Peyer's patch (tissue), 4 donors: ENCODE data around the gene SIAE. TPM values are rescaled to one million over a fixed set of nuclear protein-coding genes. Genes with fewer than 3 reads are reported as not detected.

Source experiments
- DNase-seq, 3 donors: peaks; one replicate each; pipeline ENCODE4 v3.0.0-alpha.2; 2017 to 2019
- H3K27ac ChIP-seq, 4 donors: fragments of 200-600 bp; sonication (generic); one replicate each; pipeline ENCODE4 v1.5.1; 2016 to 2019
- H3K27me3 ChIP-seq, 2 donors: fragments of 200-600 bp; sonication (generic); one replicate each; pipeline ENCODE4 v1.5.1; 2019
- H3K36me3 ChIP-seq, 3 donors: fragments of 200-600 bp; sonication (generic); one replicate each; pipeline ENCODE4 v1.5.1; 2016 to 2019
- H3K4me1 ChIP-seq, 4 donors: fragments of 200-600 bp; sonication (generic); one replicate each; pipeline ENCODE4 v1.5.1; 2016 to 2019
- H3K4me3 ChIP-seq, 4 donors: fragments of 200-600 bp; sonication (generic); 1 replicate in 3 of 4; 2 replicates in 1 of 4; pipeline ENCODE4 v1.5.1; 2016 to 2019; ENCODE audit warnings: mild to moderate bottlenecking in 1 of 4
- H3K9me3 ChIP-seq, 4 donors: fragments of 200-600 bp; sonication (generic); one replicate each; pipeline ENCODE4 v1.5.1; 2016 to 2019; ENCODE audit warnings: mild to moderate bottlenecking in 1 of 4
- POLR2A ChIP-seq, 2 donors: fragments of 450-650 bp; IDR thresholded peaks; one replicate each; pipeline ENCODE4 v1.5.1; 2017; ENCODE audit warnings: antibody characterized with exemption in 2 of 2, mild to moderate bottlenecking in 2 of 2, moderate library complexity in 2 of 2
- total RNA-seq, 4 donors: library from RNA; depleted of rRNA; stranded (reverse); fragments of >200 nt; gene quantifications; one replicate each; pipeline ENCODE4 v1.1.0, GENCODE V29; 2016
- TF ChIP-seq, protein P1 (sequence below), 6 experiments: fragments of 450-650 bp in 4 of 6; fragments of 200-600 bp in 2 of 6; sonication (generic) in 1 of 6; IDR thresholded peaks; one replicate each; pipeline ENCODE4 v1.5.1; 2017 to 2019; ENCODE audit warnings: antibody characterized with exemption in 6 of 6, mild to moderate bottlenecking in 3 of 6, moderate library complexity in 1 of 6

The SIAE gene
- total RNA-seq, 4 donors from 2014 or later, result 9.9 to 88.8 (median 50.8) TPM

DNA sequence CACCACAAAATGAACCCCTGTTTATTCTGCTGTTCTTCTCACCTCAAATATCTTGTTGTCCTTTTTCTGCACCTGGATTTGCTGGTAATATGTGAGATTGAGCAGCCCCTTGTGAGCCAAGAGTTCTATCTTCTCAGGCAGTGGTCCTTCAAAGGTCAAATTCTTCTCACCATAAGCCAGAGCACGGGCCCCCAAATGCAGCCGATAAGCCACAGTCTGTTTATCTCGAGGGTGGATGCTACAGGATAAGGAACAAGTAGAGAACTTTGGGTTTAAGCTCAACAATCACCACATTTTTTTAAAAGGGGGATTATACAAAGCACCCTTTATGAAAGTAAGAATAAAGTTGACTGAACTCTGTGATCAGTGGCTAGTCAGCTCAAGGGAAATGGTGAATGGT is 35.0 kb downstream of the SIAE start:
- Histone ChIP-seq H3K9me3 (no peaks in the 10 kb centered on the region), H3K4me3 (no peak overlapping the region), H3K27ac (no peak overlapping the region), H3K36me3 (peaks cover 0 to 54% (median 0%) of the 10 kb centered on the region in 3 donors), H3K4me1 (no peaks in the 10 kb centered on the region), H3K27me3 (no peaks in the 10 kb centered on the region)
- no peak for DNase-seq
- no peak for TF ChIP-seq POLR2A (IDR thresholded peaks at IDR 0.05)
- TF ChIP-seq, protein P1, sequence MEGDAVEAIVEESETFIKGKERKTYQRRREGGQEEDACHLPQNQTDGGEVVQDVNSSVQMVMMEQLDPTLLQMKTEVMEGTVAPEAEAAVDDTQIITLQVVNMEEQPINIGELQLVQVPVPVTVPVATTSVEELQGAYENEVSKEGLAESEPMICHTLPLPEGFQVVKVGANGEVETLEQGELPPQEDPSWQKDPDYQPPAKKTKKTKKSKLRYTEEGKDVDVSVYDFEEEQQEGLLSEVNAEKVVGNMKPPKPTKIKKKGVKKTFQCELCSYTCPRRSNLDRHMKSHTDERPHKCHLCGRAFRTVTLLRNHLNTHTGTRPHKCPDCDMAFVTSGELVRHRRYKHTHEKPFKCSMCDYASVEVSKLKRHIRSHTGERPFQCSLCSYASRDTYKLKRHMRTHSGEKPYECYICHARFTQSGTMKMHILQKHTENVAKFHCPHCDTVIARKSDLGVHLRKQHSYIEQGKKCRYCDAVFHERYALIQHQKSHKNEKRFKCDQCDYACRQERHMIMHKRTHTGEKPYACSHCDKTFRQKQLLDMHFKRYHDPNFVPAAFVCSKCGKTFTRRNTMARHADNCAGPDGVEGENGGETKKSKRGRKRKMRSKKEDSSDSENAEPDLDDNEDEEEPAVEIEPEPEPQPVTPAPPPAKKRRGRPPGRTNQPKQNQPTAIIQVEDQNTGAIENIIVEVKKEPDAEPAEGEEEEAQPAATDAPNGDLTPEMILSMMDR (IDR thresholded peaks at IDR 0.05), result no peak

DNA sequence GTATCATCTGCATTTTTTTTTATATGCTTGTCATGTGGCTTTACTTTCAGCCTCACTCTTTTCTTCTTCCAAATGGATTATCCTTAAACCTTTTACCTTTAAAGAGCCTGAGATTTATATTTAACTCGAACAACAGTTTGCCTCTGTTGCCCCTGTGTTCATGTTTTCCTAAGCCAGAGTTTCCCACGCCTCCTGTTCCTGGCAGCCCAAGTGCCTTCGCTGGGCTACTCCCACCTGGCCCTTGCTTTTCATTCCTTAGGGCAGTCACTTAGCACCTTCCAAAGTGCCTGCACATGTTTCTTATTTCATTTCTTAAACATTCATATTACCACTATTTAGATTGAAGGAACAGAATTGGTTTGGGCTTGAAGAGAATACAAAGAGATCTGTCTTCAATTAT is 37.6 kb downstream of the SIAE start:
- TF ChIP-seq, protein P1 (IDR thresholded peaks at IDR 0.05), result no peak
- TF ChIP-seq POLR2A (IDR thresholded peaks at IDR 0.05), result no peak
- H3K27ac ChIP-seq, result no peak overlapping the region
- H3K36me3 ChIP-seq, result peaks cover 0 to 80% (median 0%) of the 10 kb centered on the region in 3 donors
- H3K4me3 ChIP-seq, result no peak overlapping the region
- DNase-seq, result no peak
- no peaks in the 10 kb centered on the region for H3K27me3 ChIP-seq
- no peaks in the 10 kb centered on the region for H3K4me1 ChIP-seq
- no peaks in the 10 kb centered on the region for H3K9me3 ChIP-seq

DNA sequence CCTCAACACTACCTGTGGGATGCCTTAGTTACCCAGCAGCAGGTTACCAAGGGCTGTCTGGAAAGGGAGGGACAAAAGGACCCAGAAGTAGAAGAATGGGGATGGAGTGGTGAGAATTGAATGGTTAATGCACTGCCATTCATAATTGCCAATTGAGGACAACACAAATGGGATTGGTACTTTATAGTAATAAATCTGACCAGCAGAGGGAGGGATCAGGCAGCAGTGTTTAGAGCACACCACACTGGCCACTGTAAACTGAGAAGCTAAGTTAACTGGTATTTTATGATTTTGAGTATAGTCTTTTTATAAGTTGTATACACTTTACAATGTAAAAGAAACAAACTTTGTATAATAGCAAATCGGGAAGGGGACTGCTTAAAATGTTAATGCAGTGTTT is 40.2 kb downstream of the SIAE start:
- Histone ChIP-seq H3K27ac (no peak overlapping the region), H3K36me3 (peaks cover 0 to 94% (median 0%) of the 10 kb centered on the region in 3 donors), H3K9me3 (no peaks in the 10 kb centered on the region), H3K4me1 (no peaks in the 10 kb centered on the region), H3K27me3 (no peaks in the 10 kb centered on the region), H3K4me3 (no peak overlapping the region)
- TF ChIP-seq, protein P1 (IDR thresholded peaks at IDR 0.05), result peak in 2 of 6 experiments; percentile 6 to 20
- TF ChIP-seq POLR2A (IDR thresholded peaks at IDR 0.05), result no peak
- no peak for DNase-seq

DNA sequence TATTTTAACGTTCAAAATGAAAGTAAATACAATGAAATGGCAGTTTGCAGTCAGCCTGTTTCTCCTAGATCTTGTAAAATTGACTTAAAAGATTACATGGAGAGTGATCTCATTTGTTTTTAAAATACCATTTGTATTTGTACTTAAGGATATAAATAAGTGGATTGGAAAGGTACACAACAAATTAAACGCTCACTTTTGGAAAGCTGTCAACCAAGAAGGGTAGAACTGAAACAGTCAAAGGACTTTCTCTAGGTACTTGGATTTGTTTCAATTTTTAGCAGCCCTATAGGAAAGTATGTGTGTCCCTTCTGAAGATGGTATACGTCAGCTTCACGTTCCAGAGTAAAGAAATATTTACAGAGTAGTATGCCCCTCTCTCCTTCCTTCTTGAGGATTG is 43.6 kb downstream of the SIAE start:
- no peak overlapping the region for H3K27ac ChIP-seq
- H3K4me1 ChIP-seq, result peaks cover 0 to 3% (median 0%) of the 10 kb centered on the region in 4 donors
- H3K36me3 ChIP-seq, result peaks cover 0 to 89% (median 0%) of the 10 kb centered on the region in 3 donors
- no peaks in the 10 kb centered on the region for H3K9me3 ChIP-seq
- DNase-seq, result no peak
- H3K27me3 ChIP-seq, result no peaks in the 10 kb centered on the region
- no peak overlapping the region for H3K4me3 ChIP-seq
- TF ChIP-seq, protein P1 (IDR thresholded peaks at IDR 0.05), result no peak
- TF ChIP-seq POLR2A (IDR thresholded peaks at IDR 0.05), result no peak

DNA sequence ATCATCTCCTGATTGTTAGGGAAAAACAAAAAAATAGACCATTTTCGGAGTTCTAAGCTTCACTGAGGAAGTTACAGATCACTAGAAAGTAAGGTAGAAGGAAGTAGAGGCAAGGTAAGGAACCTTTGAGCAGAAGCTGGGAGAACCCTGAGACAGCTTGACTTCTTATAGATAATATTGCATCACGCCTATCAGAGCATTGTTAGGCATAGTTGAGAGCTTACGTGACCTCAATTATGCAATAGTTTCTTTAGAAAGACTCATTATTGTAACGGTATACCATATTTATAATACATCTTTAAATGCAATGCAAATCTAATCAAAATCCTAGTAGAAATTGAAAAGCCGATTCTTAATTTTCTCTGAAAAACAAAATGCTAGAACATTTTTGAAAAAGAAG is 46.0 kb downstream of the SIAE start:
- H3K4me3 ChIP-seq, result no peak overlapping the region
- H3K4me1 ChIP-seq, result peaks cover 0 to 19% (median 2%) of the 10 kb centered on the region in 4 donors
- TF ChIP-seq, protein P1 (IDR thresholded peaks at IDR 0.05), result no peak
- no peak for TF ChIP-seq POLR2A (IDR thresholded peaks at IDR 0.05)
- H3K27me3 ChIP-seq, result no peaks in the 10 kb centered on the region
- H3K27ac ChIP-seq, result no peak overlapping the region
- no peaks in the 10 kb centered on the region for H3K9me3 ChIP-seq
- DNase-seq, result no peak
- H3K36me3 ChIP-seq, result peaks cover 0 to 66% (median 0%) of the 10 kb centered on the region in 3 donors
